Trophoblast cell (in vitro differentiated cells and primary cell): ENCODE data around the gene TTC16.

ENCODE experiments used
- DNase-seq, 2 donors: peaks; one replicate each; pipeline ENCODE4 v3.0.0-alpha.2; 2016
- H2AFZ ChIP-seq: 2 replicates; pipeline ENCODE4 v1.6.1; 2013; ENCODE audit warnings: low read length, moderate library complexity, mild to moderate bottlenecking; ENCODE audit not compliant: insufficient read depth, poor library complexity
- H2AK5ac ChIP-seq: 2 replicates; pipeline ENCODE4 v1.6.1; 2013; ENCODE audit warnings: mild to moderate bottlenecking, low read length
- H2BK120ac ChIP-seq: 2 replicates; pipeline ENCODE4 v1.6.1; 2013; ENCODE audit warnings: low read length, mild to moderate bottlenecking, moderate library complexity; ENCODE audit not compliant: insufficient read depth, poor library complexity
- H2BK12ac ChIP-seq: 2 replicates; pipeline ENCODE4 v1.6.1; 2013; ENCODE audit warnings: mild to moderate bottlenecking, low read length, moderate library complexity
- H2BK5ac ChIP-seq: 2 replicates; pipeline ENCODE4 v1.6.1; 2013; ENCODE audit warnings: low read length, low read depth, moderate library complexity, mild to moderate bottlenecking; ENCODE audit not compliant: poor library complexity
- H3K14ac ChIP-seq: 2 replicates; pipeline ENCODE4 v1.6.1; 2013; ENCODE audit warnings: mild to moderate bottlenecking, low read length
- H3K18ac ChIP-seq: 2 replicates; pipeline ENCODE4 v1.6.1; 2013; ENCODE audit warnings: mild to moderate bottlenecking, low read length
- H3K23ac ChIP-seq: 2 replicates; pipeline ENCODE4 v1.6.1; 2013; ENCODE audit warnings: low read length
- H3K27ac ChIP-seq: 2 replicates; pipeline ENCODE4 v1.5.1; 2013; ENCODE audit warnings: low read depth, mild to moderate bottlenecking, inconsistent platforms, low read length, moderate library complexity
- H3K27me3 ChIP-seq: 2 replicates; pipeline ENCODE4 v1.6.1; 2013; ENCODE audit warnings: inconsistent platforms, mild to moderate bottlenecking, low read length, moderate library complexity; ENCODE audit not compliant: insufficient read depth
- H3K36me3 ChIP-seq, 2 experiments: 1 replicate in 1 of 2; 2 replicates in 1 of 2; pipeline ENCODE4 v1.6.1; 2013; ENCODE audit warnings: low read length in 2 of 2, mild to moderate bottlenecking in 2 of 2, moderate library complexity in 1 of 2; ENCODE audit not compliant: insufficient read depth in 2 of 2, control insufficient read depth in 1 of 2
- H3K4ac ChIP-seq: 2 replicates; pipeline ENCODE4 v1.6.1; 2013; ENCODE audit warnings: low read depth, mild to moderate bottlenecking, low read length, moderate library complexity
- H3K4me1 ChIP-seq, 2 experiments: 1 replicate in 1 of 2; 2 replicates in 1 of 2; pipeline ENCODE4 v1.6.1; 2013; ENCODE audit warnings: low read length in 2 of 2, mild to moderate bottlenecking in 2 of 2, moderate library complexity in 1 of 2; ENCODE audit not compliant: insufficient read depth in 2 of 2, control insufficient read depth in 1 of 2
- H3K4me2 ChIP-seq: 2 replicates; pipeline ENCODE4 v1.6.1; 2013; ENCODE audit warnings: inconsistent platforms, mild to moderate bottlenecking, low read length, moderate library complexity
- H3K4me3 ChIP-seq: 2 replicates; pipeline ENCODE4 v1.5.1; 2013; ENCODE audit warnings: mild to moderate bottlenecking, low read depth, low read length, inconsistent platforms
- H3K79me1 ChIP-seq: one replicate; pipeline ENCODE4 v1.6.1; 2013; ENCODE audit warnings: low read length
- H3K79me2 ChIP-seq: 2 replicates; pipeline ENCODE4 v1.6.1; 2013; ENCODE audit warnings: low read length, mild to moderate bottlenecking; ENCODE audit not compliant: control insufficient read depth, insufficient read depth, poor library complexity
- H3K9ac ChIP-seq: 2 replicates; pipeline ENCODE4 v1.6.1; 2013; ENCODE audit warnings: mild to moderate bottlenecking, low read length
- H3K9me3 ChIP-seq: 2 replicates; pipeline ENCODE4 v1.6.1; 2013; ENCODE audit warnings: low read depth, mild to moderate bottlenecking, control low read depth, inconsistent platforms, low read length; ENCODE audit not compliant: insufficient read depth
- H4K12ac ChIP-seq: 2 replicates; pipeline ENCODE4 v1.6.1; 2013; ENCODE audit warnings: low read depth, mild to moderate bottlenecking, low read length, moderate library complexity
- H4K8ac ChIP-seq: 2 replicates; pipeline ENCODE4 v1.6.1; 2013; ENCODE audit warnings: low read depth, mild to moderate bottlenecking, low read length, moderate library complexity
- H4K91ac ChIP-seq: one replicate; pipeline ENCODE4 v1.6.1; 2013; ENCODE audit warnings: low read depth, mild to moderate bottlenecking, low read length, moderate library complexity
- WGBS: extraction: QIAGEN DNeasy Blood & Tissue Kit; methylation state at CpG from one replicate; pipeline ENCODE4 v1.1.7; 2013; ENCODE audit warnings: missing lambda C conversion rate; ENCODE audit not compliant: insufficient read length, insufficient coverage; ENCODE audit errors: extremely low coverage; 5-methylcytosine and 5-hydroxymethylcytosine counted together

TTC16 gene

DNA sequence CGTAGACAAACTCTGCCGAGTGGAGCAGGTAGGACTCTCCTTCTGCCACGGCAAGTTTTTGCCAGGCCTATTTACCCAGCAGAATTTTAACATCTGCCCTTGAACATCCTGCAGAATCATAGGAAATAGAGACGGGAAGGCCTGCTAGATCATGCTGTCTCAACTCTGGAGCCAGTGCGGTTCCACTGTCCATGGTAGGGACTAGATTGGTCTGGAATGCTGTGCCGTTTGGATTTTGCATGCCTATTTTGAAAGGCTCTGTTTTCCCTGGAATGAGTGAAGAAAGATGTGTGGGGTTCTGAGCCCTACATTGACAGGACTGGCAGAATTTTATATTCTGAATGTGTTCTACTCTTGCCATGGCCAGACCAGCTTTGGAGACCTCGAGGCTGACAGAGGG is 42.6 kb upstream of the TTC16 start:
- H3K9me3 ChIP-seq: no peaks in the 10 kb centered on the region
- no peak overlapping the region for H3K9ac ChIP-seq
- no peak for DNase-seq
- H3K4me1 ChIP-seq: no peaks in the 10 kb centered on the region
- no peak overlapping the region for H4K8ac ChIP-seq
- H3K14ac ChIP-seq: no peak overlapping the region
- no peak overlapping the region for H2AFZ ChIP-seq
- no peak overlapping the region for H4K91ac ChIP-seq
- H3K4me2 ChIP-seq: no peak overlapping the region
- H4K12ac ChIP-seq: no peak overlapping the region
- H3K23ac ChIP-seq: no peak overlapping the region
- H3K4me3 ChIP-seq: no peak overlapping the region
- no peak overlapping the region for H2BK5ac ChIP-seq
- H3K79me1 ChIP-seq: no peaks in the 10 kb centered on the region
- peaks cover 6 to 15% of the 10 kb centered on the region in 2 experiments for H3K36me3 ChIP-seq
- no peak overlapping the region for H3K18ac ChIP-seq
- no peaks in the 10 kb centered on the region for H3K27me3 ChIP-seq
- H3K27ac ChIP-seq: no peak overlapping the region
- no peak overlapping the region for H2BK12ac ChIP-seq
- no peaks in the 10 kb centered on the region for H3K79me2 ChIP-seq
- no peak overlapping the region for H3K4ac ChIP-seq
- no CpG with 5 or more reads among the region's 7 CpGs for WGBS
- H2BK120ac ChIP-seq: no peak overlapping the region
- H2AK5ac ChIP-seq: no peak overlapping the region

- H4K91ac ChIP-seq: no peak overlapping the region
- H2BK12ac ChIP-seq: no peak overlapping the region
- H3K4ac ChIP-seq: no peak overlapping the region
- no peak overlapping the region for H3K9ac ChIP-seq
- H4K8ac ChIP-seq: no peak overlapping the region
- H4K12ac ChIP-seq: no peak overlapping the region
- no peak overlapping the region for H3K14ac ChIP-seq
- H3K18ac ChIP-seq: no peak overlapping the region
- H3K79me2 ChIP-seq: no peaks in the 10 kb centered on the region
- DNase-seq: no peak
- no peaks in the 10 kb centered on the region for H3K27me3 ChIP-seq
- peaks cover 0 to 3% of the 10 kb centered on the region in 2 experiments for H3K4me1 ChIP-seq
- no peak overlapping the region for H3K4me2 ChIP-seq
- peaks cover 2% of the 10 kb centered on the region for H3K9me3 ChIP-seq
- H2AK5ac ChIP-seq: no peak overlapping the region
- no peak overlapping the region for H2AFZ ChIP-seq
- H3K4me3 ChIP-seq: peak overlapping the region; percentile 42
- no peak overlapping the region for H2BK5ac ChIP-seq
- H3K36me3 ChIP-seq: peaks cover 9 to 25% of the 10 kb centered on the region in 2 experiments
- H3K23ac ChIP-seq: no peak overlapping the region
- H2BK120ac ChIP-seq: no peak overlapping the region
- WGBS: no CpG with 5 or more reads among the region's 12 CpGs
- H3K27ac ChIP-seq: no peak overlapping the region
- no peaks in the 10 kb centered on the region for H3K79me1 ChIP-seq
Measured at GRCh38 chr9:127676638-127677037, 39.2 kb upstream of the TTC16 start.

DNA sequence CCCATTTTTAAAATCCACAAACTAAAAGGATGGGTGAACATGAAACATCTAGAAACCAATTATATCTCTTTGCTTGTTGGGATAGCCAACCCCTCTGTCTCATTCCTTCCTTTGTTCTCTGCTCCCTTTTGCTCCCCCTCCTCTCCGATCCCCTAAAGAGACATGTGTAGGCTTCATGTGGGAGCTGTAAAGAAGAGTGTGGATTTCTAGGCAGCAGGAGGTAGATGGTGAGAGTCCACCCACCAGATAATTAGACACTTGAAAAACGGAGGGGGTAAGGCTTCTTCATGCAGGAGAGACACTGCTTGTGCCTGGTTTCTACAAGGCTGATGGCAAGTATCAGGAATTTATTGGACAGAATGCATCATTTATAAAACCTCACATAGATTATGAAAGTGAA is 36.4 kb upstream of the TTC16 start:
- H3K9ac ChIP-seq: no peak overlapping the region
- DNase-seq: no peak
- no CpG with 5 or more reads among the region's 2 CpGs for WGBS

DNA sequence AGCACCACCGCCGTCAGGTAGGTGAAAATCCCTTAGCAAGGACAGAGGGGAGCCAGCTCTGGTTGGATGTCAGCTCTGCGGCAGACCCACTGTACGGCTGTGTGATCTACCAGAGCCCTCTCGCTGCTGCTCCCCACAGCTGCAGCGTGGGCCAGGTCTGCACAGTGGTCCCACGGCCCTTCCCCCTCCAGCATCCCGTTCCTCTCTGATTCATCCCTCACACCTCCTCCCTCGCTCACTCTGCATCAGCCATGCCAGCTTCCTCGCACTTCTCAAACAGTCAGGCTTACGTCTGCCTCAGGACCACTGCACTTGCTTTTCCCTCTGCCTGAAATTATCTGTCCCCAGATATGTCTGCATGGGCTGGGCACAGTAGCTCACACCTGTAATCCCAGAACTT is 35.7 kb upstream of the TTC16 start:
- Histone ChIP-seq H3K79me2 (no peaks in the 10 kb centered on the region), H3K27ac (no peak overlapping the region), H2AK5ac (no peak overlapping the region), H2BK120ac (no peak overlapping the region), H2BK12ac (no peak overlapping the region), H3K18ac (no peak overlapping the region), H4K91ac (no peak overlapping the region), H3K9me3 (peaks cover 3% of the 10 kb centered on the region), H3K9ac (no peak overlapping the region), H3K4me2 (no peak overlapping the region), H3K36me3 (peaks cover 14 to 21% of the 10 kb centered on the region in 2 experiments), H3K4me3 (no peak overlapping the region), H2AFZ (no peak overlapping the region), H3K27me3 (no peaks in the 10 kb centered on the region), H3K14ac (no peak overlapping the region), H3K79me1 (peaks cover 11% of the 10 kb centered on the region), H3K4me1 (peaks cover 13 to 22% of the 10 kb centered on the region in 2 experiments), H4K8ac (no peak overlapping the region), H3K4ac (no peak overlapping the region), H3K23ac (no peak overlapping the region), H4K12ac (no peak overlapping the region), H2BK5ac (no peak overlapping the region)
- DNase-seq: no peak
- WGBS: no CpG with 5 or more reads among the region's 11 CpGs

More for the DNA sequence above, 36.4 kb upstream of the TTC16 start:
- Histone ChIP-seq H3K4me2 (no peak overlapping the region), H3K9me3 (peaks cover 3% of the 10 kb centered on the region), H4K12ac (no peak overlapping the region), H4K8ac (no peak overlapping the region), H3K18ac (no peak overlapping the region), H2AK5ac (no peak overlapping the region), H3K27ac (no peak overlapping the region), H3K4ac (no peak overlapping the region), H3K27me3 (no peaks in the 10 kb centered on the region), H3K36me3 (peaks cover 14 to 21% of the 10 kb centered on the region in 2 experiments), H3K79me2 (no peaks in the 10 kb centered on the region), H3K23ac (no peak overlapping the region), H3K4me3 (no peak overlapping the region), H2BK12ac (no peak overlapping the region), H2BK120ac (no peak overlapping the region), H4K91ac (no peak overlapping the region), H2AFZ (no peak overlapping the region), H3K14ac (no peak overlapping the region), H3K79me1 (peaks cover 7% of the 10 kb centered on the region), H3K4me1 (peaks cover 7 to 15% of the 10 kb centered on the region in 2 experiments), H2BK5ac (no peak overlapping the region)
